GM23338 (cell line): ENCODE data around the gene CCDC157. TPM values are rescaled to one million over a fixed set of nuclear protein-coding genes. Genes with fewer than 3 reads are reported as not detected.

Source experiments
- ATAC-seq: fragments of 200-7000 bp; cut with Tn5 transposase; 3 replicates; pipeline ENCODE4 v1.9.1; 2020
- DNase-seq: peaks from one replicate; pipeline ENCODE4 v3.0.0-alpha.2; 2015; ENCODE audit warnings: low spot score
- H2AFZ ChIP-seq: fragments of 200-600 bp; sonication (generic); 2 replicates; pipeline ENCODE4 v1.8.0; 2016; ENCODE audit warnings: antibody characterized with exemption, mild to moderate bottlenecking, moderate library complexity
- H3F3A ChIP-seq: fragments of 200-600 bp; sonication (generic); replicated peaks from 2 replicates; pipeline ENCODE4 v1.8.0; 2017; ENCODE audit warnings: antibody characterized with exemption, mixed run types, low read depth
- H3K27ac ChIP-seq: fragments of 200-600 bp; sonication (generic); 2 replicates; pipeline ENCODE4 v1.6.1; 2016; ENCODE audit warnings: low read depth
- H3K27me3 ChIP-seq: fragments of 200-600 bp; sonication (generic); 2 replicates; pipeline ENCODE4 v1.8.0; 2016; ENCODE audit warnings: mild to moderate bottlenecking, mixed run types, moderate library complexity; ENCODE audit not compliant: insufficient read depth
- H3K36me3 ChIP-seq: fragments of 200-600 bp; sonication (generic); 2 replicates; pipeline ENCODE4 v1.8.0; 2016; ENCODE audit warnings: mild to moderate bottlenecking; ENCODE audit not compliant: insufficient read depth
- H3K4me1 ChIP-seq: fragments of 200-600 bp; sonication (generic); 2 replicates; pipeline ENCODE4 v1.8.0; 2016; ENCODE audit warnings: mild to moderate bottlenecking, moderate library complexity; ENCODE audit not compliant: insufficient read depth
- H3K4me2 ChIP-seq: fragments of 200-600 bp; sonication (generic); 2 replicates; pipeline ENCODE4 v1.7.1; 2017; ENCODE audit warnings: mixed run types
- H3K4me3 ChIP-seq: fragments of 200-600 bp; sonication (generic); 2 replicates; pipeline ENCODE4 v1.6.1; 2016; ENCODE audit warnings: mixed run types
- H3K79me2 ChIP-seq: fragments of 200-600 bp; sonication (generic); replicated peaks from 2 replicates; pipeline ENCODE4 v1.8.0; 2017; ENCODE audit warnings: mild to moderate bottlenecking; ENCODE audit not compliant: insufficient read depth
- H3K9me2 ChIP-seq: fragments of 200-600 bp; sonication (generic); 2 replicates; pipeline ENCODE4 v1.8.0; 2017; ENCODE audit not compliant: insufficient read depth
- H4K20me1 ChIP-seq: fragments of 200-600 bp; sonication (generic); replicated peaks from 2 replicates; pipeline ENCODE4 v1.8.0; 2017; ENCODE audit warnings: mild to moderate bottlenecking; ENCODE audit not compliant: insufficient read depth
- H3K27ac Mint-ChIP-seq: 2 replicates; pipeline ENCODE4 v1.8.0; 2020; ENCODE audit warnings: inconsistent platforms, mild to moderate bottlenecking, moderate library complexity, mixed read lengths
- H3K27me3 Mint-ChIP-seq: 3 replicates; pipeline ENCODE4 v1.8.0; 2022; ENCODE audit warnings: low read depth, mild to moderate bottlenecking, moderate library complexity, mixed read lengths, inconsistent platforms; ENCODE audit not compliant: insufficient read depth, poor library complexity
- H3K36me3 Mint-ChIP-seq: 3 replicates; pipeline ENCODE4 v1.8.0; 2021; ENCODE audit warnings: low read depth, mild to moderate bottlenecking, inconsistent platforms, moderate library complexity, mixed read lengths
- H3K4me1 Mint-ChIP-seq: 3 replicates; pipeline ENCODE4 v1.8.0; 2020; ENCODE audit warnings: mild to moderate bottlenecking, inconsistent platforms, mixed read lengths
- H3K4me3 Mint-ChIP-seq: 3 replicates; pipeline ENCODE4 v1.8.0; 2021; ENCODE audit warnings: moderate library complexity, mild to moderate bottlenecking, inconsistent platforms, mixed read lengths
- H3K9me3 Mint-ChIP-seq: 3 replicates; pipeline ENCODE4 v1.8.0; 2020; ENCODE audit warnings: moderate library complexity, mild to moderate bottlenecking, inconsistent platforms, mixed read lengths
- CREB1 ChIP-seq: fragments of 250-450 bp; sonication (Bioruptor Pico); IDR thresholded peaks from 2 replicates; pipeline ENCODE4 v1.5.0; 2020; ENCODE audit warnings: low read depth, mild to moderate bottlenecking, moderate library complexity
- EZH2 ChIP-seq: fragments of 200-600 bp; sonication (generic); IDR thresholded peaks from one replicate; pipeline ENCODE4 v1.8.0; 2017; ENCODE audit warnings: antibody characterized with exemption, mild to moderate bottlenecking, low read depth; ENCODE audit not compliant: unreplicated experiment
- EZH2phosphoT487 ChIP-seq: fragments of 200-600 bp; sonication (generic); IDR thresholded peaks from one replicate; pipeline ENCODE4 v1.8.1; 2018; ENCODE audit warnings: antibody characterized with exemption; ENCODE audit not compliant: unreplicated experiment
- JUNB ChIP-seq: IDR thresholded peaks from one replicate; pipeline ENCODE4 v1.6.1; 2016; ENCODE audit warnings: antibody characterized with exemption; ENCODE audit not compliant: unreplicated experiment
- NANOG ChIP-seq: IDR thresholded peaks from 2 replicates; pipeline ENCODE4 v1.6.1; 2016; ENCODE audit warnings: antibody characterized with exemption, borderline replicate concordance
- POLR2AphosphoS5 ChIP-seq: IDR thresholded peaks from 2 replicates; pipeline ENCODE4 v1.6.1; 2016; ENCODE audit warnings: antibody characterized with exemption, low read depth
- STAT1 ChIP-seq: IDR thresholded peaks from one replicate; pipeline ENCODE4 v1.6.1; 2016; ENCODE audit warnings: antibody characterized with exemption; ENCODE audit not compliant: unreplicated experiment
- ZNF114 ChIP-seq: fragments of 250-450 bp; sonication (Bioruptor Pico); IDR thresholded peaks from 2 replicates; pipeline ENCODE4 v1.5.0; 2020; ENCODE audit warnings: mild to moderate bottlenecking, moderate library complexity
- ZNF331 ChIP-seq: fragments of 250-450 bp; sonication (Bioruptor Pico); IDR thresholded peaks from 2 replicates; pipeline ENCODE4 v1.5.0; 2020; ENCODE audit warnings: low read depth, mild to moderate bottlenecking, moderate library complexity
- polyA plus RNA-seq: library from polyadenylated mRNA; unstranded; fragments of >200 nt; fragmentation: Nextera tagmentation; extraction: Ambion mirVana; gene quantifications from 2 replicates; pipeline ENCODE4 v1.2.1, GENCODE V29; 2016
- total RNA-seq: library from RNA; depleted of rRNA; stranded (reverse); fragments of >200 nt; shearing (Covaris generic); gene quantifications from 2 replicates; pipeline ENCODE4 v1.2.3, GENCODE V29; 2014
- TF ChIP-seq, protein P1 (sequence below): fragments of 250-450 bp; sonication (Bioruptor Pico); IDR thresholded peaks from 2 replicates; pipeline ENCODE4 v1.5.0; 2020; ENCODE audit warnings: mild to moderate bottlenecking, moderate library complexity
- TF ChIP-seq, protein P2 (sequence below), 2 experiments: fragments of 200-600 bp in 1 of 2; sonication (generic) in 1 of 2; conservative IDR thresholded peaks; 2 replicates each; pipeline versions ENCODE4 v1.5.1 to v1.6.1; 2016 to 2017; ENCODE audit warnings: antibody characterized with exemption in 2 of 2, low read depth in 2 of 2, mild to moderate bottlenecking in 2 of 2, moderate library complexity in 1 of 2
- TF ChIP-seq, protein P3 (sequence below): IDR thresholded peaks from one replicate; pipeline ENCODE4 v1.6.1; 2018; ENCODE audit warnings: antibody characterized with exemption; ENCODE audit not compliant: unreplicated experiment
- TF ChIP-seq, protein P4 (sequence below): IDR thresholded peaks from 2 replicates; pipeline ENCODE4 v1.6.1; 2016; ENCODE audit warnings: antibody characterized with exemption

The CCDC157 gene
- total and polyA plus RNA-seq, 2 experiments from 2014 or later: 3.8 to 7.9 TPM

- ATAC-seq (no peak), DNase-seq (no peak)
- H3K9me3 Mint-ChIP-seq: no peaks in the 10 kb centered on the region
- H3K27ac Mint-ChIP-seq: no peak overlapping the region
- Histone ChIP-seq H3K79me2 (no peaks in the 10 kb centered on the region), H4K20me1 (no peaks in the 10 kb centered on the region), H3K4me3 (no peak overlapping the region), H3K4me2 (no peak overlapping the region), H3F3A (peaks cover 4% of the 10 kb centered on the region; the same call in 1 of the 2 replicates), H3K36me3 (no peaks in the 10 kb centered on the region), H3K27ac (no peak overlapping the region), H3K4me1 (peaks cover 17% of the 10 kb centered on the region), H2AFZ (no peak overlapping the region), H3K9me2 (no peaks in the 10 kb centered on the region), H3K27me3 (peaks cover 34% of the 10 kb centered on the region)
- peaks cover 38% of the 10 kb centered on the region for H3K27me3 Mint-ChIP-seq
- no peaks in the 10 kb centered on the region; the same call in 1 of the 3 replicates for H3K36me3 Mint-ChIP-seq
- H3K4me1 Mint-ChIP-seq: peaks cover 24% of the 10 kb centered on the region
- TF ChIP-seq ZNF114 (CRISPR knock-in tag) (no peak), NANOG (no peak), EZH2 (no peak), CREB1 (CRISPR knock-in tag) (no peak), EZH2phosphoT487 (no peak), JUNB (no peak), POLR2AphosphoS5 (no peak), ZNF331 (no peak), STAT1 (no peak)
- TF ChIP-seq, protein P1, sequence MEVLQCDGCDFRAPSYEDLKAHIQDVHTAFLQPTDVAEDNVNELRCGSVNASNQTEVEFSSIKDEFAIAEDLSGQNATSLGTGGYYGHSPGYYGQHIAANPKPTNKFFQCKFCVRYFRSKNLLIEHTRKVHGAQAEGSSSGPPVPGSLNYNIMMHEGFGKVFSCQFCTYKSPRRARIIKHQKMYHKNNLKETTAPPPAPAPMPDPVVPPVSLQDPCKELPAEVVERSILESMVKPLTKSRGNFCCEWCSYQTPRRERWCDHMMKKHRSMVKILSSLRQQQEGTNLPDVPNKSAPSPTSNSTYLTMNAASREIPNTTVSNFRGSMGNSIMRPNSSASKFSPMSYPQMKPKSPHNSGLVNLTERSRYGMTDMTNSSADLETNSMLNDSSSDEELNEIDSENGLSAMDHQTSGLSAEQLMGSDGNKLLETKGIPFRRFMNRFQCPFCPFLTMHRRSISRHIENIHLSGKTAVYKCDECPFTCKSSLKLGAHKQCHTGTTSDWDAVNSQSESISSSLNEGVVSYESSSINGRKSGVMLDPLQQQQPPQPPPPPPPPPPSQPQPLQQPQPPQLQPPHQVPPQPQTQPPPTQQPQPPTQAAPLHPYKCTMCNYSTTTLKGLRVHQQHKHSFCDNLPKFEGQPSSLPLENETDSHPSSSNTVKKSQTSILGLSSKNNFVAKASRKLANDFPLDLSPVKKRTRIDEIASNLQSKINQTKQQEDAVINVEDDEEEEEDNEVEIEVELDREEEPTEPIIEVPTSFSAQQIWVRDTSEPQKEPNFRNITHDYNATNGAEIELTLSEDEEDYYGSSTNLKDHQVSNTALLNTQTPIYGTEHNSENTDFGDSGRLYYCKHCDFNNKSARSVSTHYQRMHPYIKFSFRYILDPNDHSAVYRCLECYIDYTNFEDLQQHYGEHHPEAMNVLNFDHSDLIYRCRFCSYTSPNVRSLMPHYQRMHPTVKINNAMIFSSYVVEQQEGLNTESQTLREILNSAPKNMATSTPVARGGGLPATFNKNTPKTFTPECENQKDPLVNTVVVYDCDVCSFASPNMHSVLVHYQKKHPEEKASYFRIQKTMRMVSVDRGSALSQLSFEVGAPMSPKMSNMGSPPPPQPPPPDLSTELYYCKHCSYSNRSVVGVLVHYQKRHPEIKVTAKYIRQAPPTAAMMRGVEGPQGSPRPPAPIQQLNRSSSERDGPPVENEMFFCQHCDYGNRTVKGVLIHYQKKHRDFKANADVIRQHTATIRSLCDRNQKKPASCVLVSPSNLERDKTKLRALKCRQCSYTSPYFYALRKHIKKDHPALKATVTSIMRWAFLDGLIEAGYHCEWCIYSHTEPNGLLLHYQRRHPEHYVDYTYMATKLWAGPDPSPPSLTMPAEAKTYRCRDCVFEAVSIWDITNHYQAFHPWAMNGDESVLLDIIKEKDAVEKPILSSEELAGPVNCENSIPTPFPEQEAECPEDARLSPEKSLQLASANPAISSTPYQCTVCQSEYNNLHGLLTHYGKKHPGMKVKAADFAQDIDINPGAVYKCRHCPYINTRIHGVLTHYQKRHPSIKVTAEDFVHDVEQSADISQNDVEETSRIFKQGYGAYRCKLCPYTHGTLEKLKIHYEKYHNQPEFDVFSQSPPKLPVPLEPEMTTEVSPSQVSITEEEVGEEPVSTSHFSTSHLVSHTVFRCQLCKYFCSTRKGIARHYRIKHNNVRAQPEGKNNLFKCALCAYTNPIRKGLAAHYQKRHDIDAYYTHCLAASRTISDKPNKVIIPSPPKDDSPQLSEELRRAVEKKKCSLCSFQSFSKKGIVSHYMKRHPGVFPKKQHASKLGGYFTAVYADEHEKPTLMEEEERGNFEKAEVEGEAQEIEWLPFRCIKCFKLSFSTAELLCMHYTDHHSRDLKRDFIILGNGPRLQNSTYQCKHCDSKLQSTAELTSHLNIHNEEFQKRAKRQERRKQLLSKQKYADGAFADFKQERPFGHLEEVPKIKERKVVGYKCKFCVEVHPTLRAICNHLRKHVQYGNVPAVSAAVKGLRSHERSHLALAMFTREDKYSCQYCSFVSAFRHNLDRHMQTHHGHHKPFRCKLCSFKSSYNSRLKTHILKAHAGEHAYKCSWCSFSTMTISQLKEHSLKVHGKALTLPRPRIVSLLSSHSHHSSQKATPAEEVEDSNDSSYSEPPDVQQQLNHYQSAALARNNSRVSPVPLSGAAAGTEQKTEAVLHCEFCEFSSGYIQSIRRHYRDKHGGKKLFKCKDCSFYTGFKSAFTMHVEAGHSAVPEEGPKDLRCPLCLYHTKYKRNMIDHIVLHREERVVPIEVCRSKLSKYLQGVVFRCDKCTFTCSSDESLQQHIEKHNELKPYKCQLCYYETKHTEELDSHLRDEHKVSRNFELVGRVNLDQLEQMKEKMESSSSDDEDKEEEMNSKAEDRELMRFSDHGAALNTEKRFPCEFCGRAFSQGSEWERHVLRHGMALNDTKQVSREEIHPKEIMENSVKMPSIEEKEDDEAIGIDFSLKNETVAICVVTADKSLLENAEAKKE (CRISPR knock-in tag): no peak
- TF ChIP-seq, protein P2, sequence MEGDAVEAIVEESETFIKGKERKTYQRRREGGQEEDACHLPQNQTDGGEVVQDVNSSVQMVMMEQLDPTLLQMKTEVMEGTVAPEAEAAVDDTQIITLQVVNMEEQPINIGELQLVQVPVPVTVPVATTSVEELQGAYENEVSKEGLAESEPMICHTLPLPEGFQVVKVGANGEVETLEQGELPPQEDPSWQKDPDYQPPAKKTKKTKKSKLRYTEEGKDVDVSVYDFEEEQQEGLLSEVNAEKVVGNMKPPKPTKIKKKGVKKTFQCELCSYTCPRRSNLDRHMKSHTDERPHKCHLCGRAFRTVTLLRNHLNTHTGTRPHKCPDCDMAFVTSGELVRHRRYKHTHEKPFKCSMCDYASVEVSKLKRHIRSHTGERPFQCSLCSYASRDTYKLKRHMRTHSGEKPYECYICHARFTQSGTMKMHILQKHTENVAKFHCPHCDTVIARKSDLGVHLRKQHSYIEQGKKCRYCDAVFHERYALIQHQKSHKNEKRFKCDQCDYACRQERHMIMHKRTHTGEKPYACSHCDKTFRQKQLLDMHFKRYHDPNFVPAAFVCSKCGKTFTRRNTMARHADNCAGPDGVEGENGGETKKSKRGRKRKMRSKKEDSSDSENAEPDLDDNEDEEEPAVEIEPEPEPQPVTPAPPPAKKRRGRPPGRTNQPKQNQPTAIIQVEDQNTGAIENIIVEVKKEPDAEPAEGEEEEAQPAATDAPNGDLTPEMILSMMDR (conservative IDR thresholded peaks at IDR 0.05; ENCODE audit: low read depth in 2 of 2): no peak
- TF ChIP-seq, protein P3, sequence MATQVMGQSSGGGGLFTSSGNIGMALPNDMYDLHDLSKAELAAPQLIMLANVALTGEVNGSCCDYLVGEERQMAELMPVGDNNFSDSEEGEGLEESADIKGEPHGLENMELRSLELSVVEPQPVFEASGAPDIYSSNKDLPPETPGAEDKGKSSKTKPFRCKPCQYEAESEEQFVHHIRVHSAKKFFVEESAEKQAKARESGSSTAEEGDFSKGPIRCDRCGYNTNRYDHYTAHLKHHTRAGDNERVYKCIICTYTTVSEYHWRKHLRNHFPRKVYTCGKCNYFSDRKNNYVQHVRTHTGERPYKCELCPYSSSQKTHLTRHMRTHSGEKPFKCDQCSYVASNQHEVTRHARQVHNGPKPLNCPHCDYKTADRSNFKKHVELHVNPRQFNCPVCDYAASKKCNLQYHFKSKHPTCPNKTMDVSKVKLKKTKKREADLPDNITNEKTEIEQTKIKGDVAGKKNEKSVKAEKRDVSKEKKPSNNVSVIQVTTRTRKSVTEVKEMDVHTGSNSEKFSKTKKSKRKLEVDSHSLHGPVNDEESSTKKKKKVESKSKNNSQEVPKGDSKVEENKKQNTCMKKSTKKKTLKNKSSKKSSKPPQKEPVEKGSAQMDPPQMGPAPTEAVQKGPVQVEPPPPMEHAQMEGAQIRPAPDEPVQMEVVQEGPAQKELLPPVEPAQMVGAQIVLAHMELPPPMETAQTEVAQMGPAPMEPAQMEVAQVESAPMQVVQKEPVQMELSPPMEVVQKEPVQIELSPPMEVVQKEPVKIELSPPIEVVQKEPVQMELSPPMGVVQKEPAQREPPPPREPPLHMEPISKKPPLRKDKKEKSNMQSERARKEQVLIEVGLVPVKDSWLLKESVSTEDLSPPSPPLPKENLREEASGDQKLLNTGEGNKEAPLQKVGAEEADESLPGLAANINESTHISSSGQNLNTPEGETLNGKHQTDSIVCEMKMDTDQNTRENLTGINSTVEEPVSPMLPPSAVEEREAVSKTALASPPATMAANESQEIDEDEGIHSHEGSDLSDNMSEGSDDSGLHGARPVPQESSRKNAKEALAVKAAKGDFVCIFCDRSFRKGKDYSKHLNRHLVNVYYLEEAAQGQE: no peak
- TF ChIP-seq, protein P4, sequence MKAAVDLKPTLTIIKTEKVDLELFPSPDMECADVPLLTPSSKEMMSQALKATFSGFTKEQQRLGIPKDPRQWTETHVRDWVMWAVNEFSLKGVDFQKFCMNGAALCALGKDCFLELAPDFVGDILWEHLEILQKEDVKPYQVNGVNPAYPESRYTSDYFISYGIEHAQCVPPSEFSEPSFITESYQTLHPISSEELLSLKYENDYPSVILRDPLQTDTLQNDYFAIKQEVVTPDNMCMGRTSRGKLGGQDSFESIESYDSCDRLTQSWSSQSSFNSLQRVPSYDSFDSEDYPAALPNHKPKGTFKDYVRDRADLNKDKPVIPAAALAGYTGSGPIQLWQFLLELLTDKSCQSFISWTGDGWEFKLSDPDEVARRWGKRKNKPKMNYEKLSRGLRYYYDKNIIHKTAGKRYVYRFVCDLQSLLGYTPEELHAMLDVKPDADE: no peak
- H3K4me3 Mint-ChIP-seq: no peak overlapping the region
Measured at GRCh38 chr22:30399718-30400117, 42.9 kb downstream of the CCDC157 start.
